ENCODE results near the gene FAM151A. TPM values are rescaled to one million over a fixed set of nuclear protein-coding genes. Genes with fewer than 3 reads are reported as not detected.

FAM151A gene
- polyA plus RNA-seq, 3 donors = not detected

GRCh38 chr1:54614563-54614962 is 8.8 kb downstream of the FAM151A start:
- no peak overlapping the region for H3K9ac ChIP-seq (ENCODE audit: insufficient read depth, low read length, poor library complexity, severe bottlenecking)
- no peak for TF ChIP-seq CTCF (IDR thresholded peaks at IDR 0.05)
- H3K9me3 ChIP-seq (replicated peaks in 1 of 2; ENCODE audit: control insufficient read depth in 1 of 2, insufficient read depth in 1 of 2, low read length in 2 of 2) = no peaks in the 10 kb centered on the region
- Mint-ChIP-seq H3K27me3 (ENCODE audit: low read depth in 3 of 3) (peaks cover 0 to 2% (median 1%) of the 10 kb centered on the region in 3 donors), H3K27ac (peak overlapping the region in 2 of 7 donors; percentile 5 to 21), H3K36me3 (no peaks in the 10 kb centered on the region), H3K9me3 (peaks cover 0 to 2% (median 0%) of the 10 kb centered on the region in 7 donors), H3K4me1 (peaks cover 2% of the 10 kb centered on the region), H3K4me3 (no peak overlapping the region)
- H3K4me2 ChIP-seq (replicated peaks; ENCODE audit: extremely low read depth, low read length, poor library complexity, severe bottlenecking) = no peak overlapping the region
- DNase-seq = no peak
- no peaks in the 10 kb centered on the region for H3K36me3 ChIP-seq (replicated peaks in 1 of 2; ENCODE audit: control insufficient read depth in 1 of 2, insufficient read depth in 2 of 2, low read length in 2 of 2)
- WGBS (ENCODE audit: insufficient coverage) = 90% methylated on average over 7 of the region's 8 CpGs
- H3K27ac ChIP-seq (ENCODE audit: low read depth in 1 of 2, low read length in 2 of 2) = no peak overlapping the region
- no peaks in the 10 kb centered on the region for H3K27me3 ChIP-seq (ENCODE audit: control insufficient read depth in 2 of 2, insufficient read depth in 2 of 2, low read length in 2 of 2)
- no peaks in the 10 kb centered on the region for H4K20me1 ChIP-seq (ENCODE audit: insufficient read depth, low read length)
- H3K4me1 ChIP-seq (ENCODE audit: control insufficient read depth in 1 of 2, insufficient read depth in 2 of 2, low read length in 2 of 2) = no peaks in the 10 kb centered on the region
- intact Hi-C loops (cut with micrococcal nuclease) = no loop called here
- no peak overlapping the region for H3K4me3 ChIP-seq (replicated peaks in 1 of 3; ENCODE audit: low read depth in 2 of 3, low read length in 3 of 3)
- no peaks in the 10 kb centered on the region for H3K79me2 ChIP-seq (ENCODE audit: insufficient read depth, low read length)
- H2AFZ ChIP-seq (ENCODE audit: insufficient read depth, low read depth, low read length, poor library complexity, severe bottlenecking) = no peak overlapping the region

GRCh38 chr1:54614024-54614423 is 9.3 kb downstream of the FAM151A start:
- Histone ChIP-seq H3K4me1 (ENCODE audit: control insufficient read depth in 1 of 2, insufficient read depth in 2 of 2, low read length in 2 of 2) (no peaks in the 10 kb centered on the region), H3K36me3 (replicated peaks in 1 of 2; ENCODE audit: control insufficient read depth in 1 of 2, insufficient read depth in 2 of 2, low read length in 2 of 2) (no peaks in the 10 kb centered on the region), H3K27me3 (ENCODE audit: control insufficient read depth in 2 of 2, insufficient read depth in 2 of 2, low read length in 2 of 2) (no peaks in the 10 kb centered on the region), H3K4me2 (replicated peaks; ENCODE audit: extremely low read depth, low read length, poor library complexity, severe bottlenecking) (no peak overlapping the region), H3K9me3 (replicated peaks in 1 of 2; ENCODE audit: control insufficient read depth in 1 of 2, insufficient read depth in 1 of 2, low read length in 2 of 2) (no peaks in the 10 kb centered on the region), H3K79me2 (ENCODE audit: insufficient read depth, low read length) (no peaks in the 10 kb centered on the region), H4K20me1 (ENCODE audit: insufficient read depth, low read length) (no peaks in the 10 kb centered on the region), H3K27ac (ENCODE audit: low read depth in 1 of 2, low read length in 2 of 2) (no peak overlapping the region), H3K4me3 (replicated peaks in 1 of 3; ENCODE audit: low read depth in 2 of 3, low read length in 3 of 3) (no peak overlapping the region), H2AFZ (ENCODE audit: insufficient read depth, low read depth, low read length, poor library complexity, severe bottlenecking) (no peak overlapping the region), H3K9ac (ENCODE audit: insufficient read depth, low read length, poor library complexity, severe bottlenecking) (no peak overlapping the region)
- peaks cover 0 to 2% (median 1%) of the 10 kb centered on the region in 3 donors for H3K27me3 Mint-ChIP-seq (ENCODE audit: low read depth in 3 of 3)
- peaks cover 0 to 2% (median 0%) of the 10 kb centered on the region in 7 donors for H3K9me3 Mint-ChIP-seq
- 100% methylated on average over 1 of the region's 2 CpGs for WGBS (ENCODE audit: insufficient coverage)
- H3K4me1 Mint-ChIP-seq = peaks cover 2% of the 10 kb centered on the region
- H3K27ac Mint-ChIP-seq = peak overlapping the region in 3 of 7 donors; percentile 20 to 33 (median 27)
- H3K36me3 Mint-ChIP-seq = peaks cover 0 to 1% of the 10 kb centered on the region in 2 donors
- intact Hi-C loops (cut with micrococcal nuclease) = no loop called here
- no peak for DNase-seq
- no peak overlapping the region for H3K4me3 Mint-ChIP-seq
- TF ChIP-seq CTCF (IDR thresholded peaks at IDR 0.05) = no peak
